Effector memory CD4-positive, alpha-beta T cell (primary cell): Measurements from ENCODE around the gene UXS1.
"Not testable (repeated sequence)": the region's sequence is repeated elsewhere in the genome, so short reads cannot be mapped to it uniquely, and the experiment has no call there.

Source experiments
- DNase-seq, 3 donors: peaks; one replicate each; pipeline ENCODE4 v3.0.0-alpha.2; 2020
- H3K27ac ChIP-seq: 2 replicates; pipeline ENCODE4 v1.7.0; 2013; ENCODE audit warnings: mild to moderate bottlenecking, low read length, moderate library complexity; ENCODE audit not compliant: insufficient read depth, poor library complexity, severe bottlenecking
- H3K27me3 ChIP-seq: replicated peaks from 2 replicates; pipeline ENCODE4 v1.7.0; 2013; ENCODE audit warnings: mild to moderate bottlenecking, low read length; ENCODE audit not compliant: insufficient read depth, control insufficient read depth, poor library complexity, severe bottlenecking
- H3K36me3 ChIP-seq: 2 replicates; pipeline ENCODE4 v1.7.0; 2013; ENCODE audit warnings: mild to moderate bottlenecking, low read length, moderate library complexity; ENCODE audit not compliant: control insufficient read depth, insufficient read depth
- H3K4me1 ChIP-seq: 2 replicates; pipeline ENCODE4 v1.7.0; 2013; ENCODE audit warnings: low read length, mild to moderate bottlenecking; ENCODE audit not compliant: control insufficient read depth, insufficient read depth, poor library complexity, severe bottlenecking
- H3K4me3 ChIP-seq: 2 replicates; pipeline ENCODE4 v1.7.0; 2013; ENCODE audit warnings: low read length, low read depth, mild to moderate bottlenecking; ENCODE audit not compliant: insufficient read depth, poor library complexity, severe bottlenecking
- H3K9me3 ChIP-seq: 2 replicates; pipeline ENCODE4 v1.7.0; 2013; ENCODE audit warnings: mild to moderate bottlenecking, low read length, moderate library complexity; ENCODE audit not compliant: control insufficient read depth

Gene UXS1

GRCh38 chr2:106138543-106139237, 55.4 kb downstream of the UXS1 start:
- DNase-seq = no peak
- Histone ChIP-seq H3K4me3 (peak overlapping the region; percentile 39), H3K36me3 (no peaks in the 10 kb centered on the region), H3K9me3 (no peaks in the 10 kb centered on the region), H3K27me3 (no peaks in the 10 kb centered on the region), H3K27ac (peak overlapping the region; percentile 73), H3K4me1 (peaks cover 32% of the 10 kb centered on the region)

DNA sequence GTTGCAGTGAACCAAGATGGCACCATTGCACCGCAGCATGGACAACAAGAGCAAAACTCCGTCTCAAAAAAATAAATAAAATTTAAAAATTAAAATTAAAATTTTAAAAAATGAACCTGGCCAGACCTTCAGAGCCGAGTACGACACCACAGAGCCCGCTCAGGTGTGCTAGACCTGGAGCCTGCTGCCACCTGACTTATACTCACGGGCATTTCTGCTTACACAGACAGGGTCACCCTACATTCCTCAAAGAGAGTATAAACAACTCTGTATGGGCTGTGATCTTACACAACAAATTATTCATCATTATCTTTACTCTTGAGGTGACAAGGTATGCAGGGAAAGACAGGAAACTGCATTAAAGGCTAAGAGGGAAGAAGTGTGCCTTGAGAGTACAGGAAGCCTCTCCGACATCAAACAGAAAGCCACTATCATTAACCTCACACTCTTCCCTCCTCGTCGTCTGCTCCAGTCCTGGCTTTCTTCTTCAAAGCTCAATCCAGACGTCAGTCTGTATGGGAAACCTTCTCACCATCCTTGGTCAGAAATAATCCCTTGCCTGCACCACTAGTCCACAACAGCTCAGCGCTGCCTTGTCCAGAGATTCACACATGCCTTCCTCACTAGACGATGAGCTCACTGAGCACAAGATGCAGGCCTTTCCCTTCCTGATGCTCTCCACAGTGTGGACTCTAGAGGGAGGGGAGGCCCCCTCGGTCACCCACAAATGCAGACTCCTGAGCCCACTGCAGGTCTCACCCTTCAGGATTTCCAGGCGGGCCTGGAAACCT, 56.2 kb downstream of the UXS1 start:
- H3K27me3 ChIP-seq = no peaks in the 10 kb centered on the region
- H3K9me3 ChIP-seq = no peaks in the 10 kb centered on the region
- peaks cover 28% of the 10 kb centered on the region for H3K4me1 ChIP-seq
- H3K27ac ChIP-seq = peak overlapping the region; percentile 73
- H3K4me3 ChIP-seq = peak overlapping the region; percentile 39
- DNase-seq = peak in 1 of 3 donors; percentile 32
- no peaks in the 10 kb centered on the region for H3K36me3 ChIP-seq

GRCh38 chr2:106131192-106131591, 62.9 kb downstream of the UXS1 start:
- H3K27ac ChIP-seq, DNase-seq, H3K27me3 ChIP-seq, H3K4me1 ChIP-seq, H3K4me3 ChIP-seq, H3K9me3 ChIP-seq: not testable (repeated sequence)
- H3K36me3 ChIP-seq = peaks cover 28% of the 10 kb centered on the region

GRCh38 chr2:106130251-106130998, 63.7 kb downstream of the UXS1 start:
- Histone ChIP-seq H3K36me3 (peaks cover 33% of the 10 kb centered on the region), H3K9me3 (no peaks in the 10 kb centered on the region), H3K27ac (no peak overlapping the region), H3K4me3 (no peak overlapping the region), H3K27me3 (no peaks in the 10 kb centered on the region), H3K4me1 (no peaks in the 10 kb centered on the region)
- DNase-seq = no peak

- no peaks in the 10 kb centered on the region for H3K27me3 ChIP-seq
- no peak for DNase-seq
- no peaks in the 10 kb centered on the region for H3K9me3 ChIP-seq
- H3K4me1 ChIP-seq = no peaks in the 10 kb centered on the region
- H3K4me3 ChIP-seq = no peak overlapping the region
- no peak overlapping the region for H3K27ac ChIP-seq
- H3K36me3 ChIP-seq = peaks cover 41% of the 10 kb centered on the region
Measured at GRCh38 chr2:106129592-106129991, 64.5 kb downstream of the UXS1 start.

DNA sequence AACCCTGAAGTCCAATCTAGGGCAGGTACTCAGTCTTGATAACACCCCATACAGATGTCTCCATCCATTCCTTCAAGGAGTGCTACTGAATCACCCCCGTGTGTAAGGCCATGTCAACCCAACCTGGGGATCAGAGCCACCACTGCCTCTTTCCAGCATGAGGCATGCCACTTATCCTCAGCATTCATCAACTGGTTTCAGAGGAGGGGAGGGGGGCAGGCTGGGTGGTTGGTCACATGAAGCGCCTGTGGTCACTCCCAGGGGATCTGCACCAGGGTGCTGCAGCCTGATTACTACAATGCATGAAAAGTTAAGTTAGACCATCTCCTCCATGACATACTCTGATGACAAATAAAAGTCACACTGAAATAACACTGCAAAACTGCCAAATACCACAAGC, 65.0 kb downstream of the UXS1 start:
- Histone ChIP-seq H3K27me3 (no peaks in the 10 kb centered on the region), H3K27ac (no peak overlapping the region), H3K9me3 (no peaks in the 10 kb centered on the region), H3K36me3 (peaks cover 45% of the 10 kb centered on the region), H3K4me3 (no peak overlapping the region), H3K4me1 (no peaks in the 10 kb centered on the region)
- no peak for DNase-seq

DNA sequence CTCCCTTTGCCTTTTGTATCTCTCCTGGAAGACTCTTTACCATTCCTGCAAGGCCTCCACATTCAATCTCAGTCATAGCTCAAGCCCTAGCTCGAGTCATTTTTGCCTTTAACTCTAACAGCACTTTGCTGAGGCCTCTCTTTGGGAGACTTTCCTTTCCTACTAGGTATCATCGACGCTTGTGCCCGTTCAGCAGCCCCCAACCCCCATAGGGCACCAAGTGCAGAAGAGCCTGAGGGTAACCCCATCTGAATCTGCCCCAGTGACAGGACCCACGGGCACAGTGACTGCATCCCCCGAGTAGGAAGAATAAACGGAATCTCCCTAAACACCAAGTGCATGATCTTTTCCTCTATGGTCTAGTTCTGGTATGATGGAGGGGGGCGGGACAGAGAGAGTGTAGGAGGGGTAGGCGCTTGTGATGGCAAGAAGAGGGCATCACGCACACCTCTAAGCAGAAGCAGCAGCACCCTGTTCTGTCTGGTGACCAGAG, 66.3 kb downstream of the UXS1 start:
- Histone ChIP-seq H3K9me3 (no peaks in the 10 kb centered on the region), H3K4me1 (no peaks in the 10 kb centered on the region), H3K27me3 (no peaks in the 10 kb centered on the region), H3K4me3 (no peak overlapping the region), H3K36me3 (peaks cover 52% of the 10 kb centered on the region), H3K27ac (no peak overlapping the region)
- DNase-seq = no peak

DNA sequence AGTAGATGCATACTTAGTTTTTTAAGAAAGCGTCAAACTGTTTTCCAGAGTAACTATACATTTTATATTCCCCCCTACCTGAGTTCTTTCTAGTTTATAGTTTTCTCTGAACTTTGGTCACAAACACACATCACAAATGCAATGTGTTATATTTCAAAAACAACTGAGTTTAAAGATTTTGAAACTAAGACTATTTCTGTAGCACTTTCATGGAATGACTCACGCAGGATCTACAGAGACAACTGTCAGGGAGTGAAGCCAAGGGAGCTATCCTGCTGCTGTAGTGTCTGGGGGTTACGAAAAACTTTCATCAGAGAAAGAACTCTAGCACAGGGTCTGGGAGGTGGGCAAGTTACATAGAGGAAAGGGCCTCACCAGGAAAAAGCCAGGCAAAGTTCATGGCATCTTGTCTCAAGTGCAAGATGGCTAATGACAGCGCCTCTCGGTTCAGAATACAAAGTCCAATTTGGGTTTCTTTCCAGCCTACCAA, 66.8 kb downstream of the UXS1 start:
- Histone ChIP-seq H3K9me3 (no peaks in the 10 kb centered on the region), H3K4me3 (no peak overlapping the region), H3K27ac (no peak overlapping the region), H3K36me3 (peaks cover 57% of the 10 kb centered on the region), H3K27me3 (no peaks in the 10 kb centered on the region), H3K4me1 (no peaks in the 10 kb centered on the region)
- no peak for DNase-seq

DNA sequence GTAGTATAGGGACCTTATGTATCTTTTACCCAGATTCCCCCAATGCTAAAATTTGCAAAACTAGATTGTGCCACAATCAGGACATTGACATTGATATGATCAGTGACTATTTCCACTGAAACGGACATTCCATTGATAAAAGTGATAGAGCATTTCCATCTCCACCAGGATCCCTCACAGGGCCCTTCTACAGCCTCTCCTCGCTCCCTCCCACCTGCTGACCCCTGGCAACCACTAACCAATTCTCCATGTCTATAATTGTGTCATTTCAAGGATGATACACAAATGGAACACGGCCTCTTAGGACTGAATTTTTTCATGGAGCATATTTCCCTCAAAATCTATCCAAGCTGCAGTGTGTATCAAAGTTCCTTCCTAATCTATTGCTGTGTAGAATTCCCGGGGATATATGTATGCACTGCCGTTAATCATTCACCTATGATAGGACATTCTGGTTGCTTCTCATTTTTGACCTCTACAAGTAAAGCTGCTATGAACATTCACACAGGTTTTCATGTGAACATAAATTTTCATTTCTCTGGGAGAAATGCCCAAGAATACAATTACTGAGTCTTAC, 67.3 kb downstream of the UXS1 start:
- Histone ChIP-seq H3K27ac (no peak overlapping the region), H3K36me3 (peaks cover 62% of the 10 kb centered on the region), H3K9me3 (no peaks in the 10 kb centered on the region), H3K4me3 (no peak overlapping the region), H3K4me1 (no peaks in the 10 kb centered on the region), H3K27me3 (no peaks in the 10 kb centered on the region)
- no peak for DNase-seq
